NCI-H2107 treated with DMSO at 0.1 percent for 48 hours (cell line): Measurements from ENCODE around the gene RAB26.
"Not testable (repeated sequence)": the region's sequence is repeated elsewhere in the genome, so short reads cannot be mapped to it uniquely, and the experiment has no call there.

ENCODE experiments used
- DNase-seq: peaks from one replicate; lab custom pipeline; 2025; ENCODE audit not compliant: unreplicated experiment; lab: John Stamatoyannopoulos, UW

The RAB26 gene

GRCh38 chr16:2195322-2196161 lies 47.1 kb downstream of the RAB26 start:
- no peak for DNase-seq

GRCh38 chr16:2196162-2196980 lies 47.9 kb downstream of the RAB26 start, which contains the start of gene CASKIN1:
TSS of gene CASKIN1 (minus strand) at chr16:2196605. CDS start at chr16:2196432, 173 bp downstream.
- DNase-seq: no peak

GRCh38 chr16:2196981-2197511 lies 48.6 kb downstream of the RAB26 start:
- DNase-seq: no peak

DNA sequence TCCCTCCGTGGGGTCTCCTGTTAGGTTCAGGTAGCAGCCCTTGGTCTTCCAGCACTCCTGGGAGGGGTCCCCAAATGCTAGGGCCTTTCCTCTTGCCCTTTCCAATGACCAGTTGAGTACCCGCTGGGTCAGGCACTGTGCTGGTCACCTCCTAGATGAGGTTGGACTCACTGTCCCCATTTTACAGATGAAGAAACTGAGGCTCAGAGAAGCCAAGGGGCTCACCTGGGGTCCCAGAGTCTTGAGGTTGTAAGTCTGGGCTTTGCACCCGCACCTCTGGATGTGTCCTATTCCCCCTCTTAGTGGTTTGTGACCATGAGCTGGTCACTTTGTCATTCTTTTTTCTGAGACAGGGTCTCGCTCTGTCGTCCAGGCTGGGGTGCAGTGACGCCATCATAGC lies 49.3 kb downstream of the RAB26 start:
- no peak for DNase-seq

- no peak for DNase-seq
Observed at GRCh38 chr16:2198283-2198682, 49.9 kb downstream of the RAB26 start.

- no peak for DNase-seq
Observed at GRCh38 chr16:2199095-2199494, 50.7 kb downstream of the RAB26 start.

DNA sequence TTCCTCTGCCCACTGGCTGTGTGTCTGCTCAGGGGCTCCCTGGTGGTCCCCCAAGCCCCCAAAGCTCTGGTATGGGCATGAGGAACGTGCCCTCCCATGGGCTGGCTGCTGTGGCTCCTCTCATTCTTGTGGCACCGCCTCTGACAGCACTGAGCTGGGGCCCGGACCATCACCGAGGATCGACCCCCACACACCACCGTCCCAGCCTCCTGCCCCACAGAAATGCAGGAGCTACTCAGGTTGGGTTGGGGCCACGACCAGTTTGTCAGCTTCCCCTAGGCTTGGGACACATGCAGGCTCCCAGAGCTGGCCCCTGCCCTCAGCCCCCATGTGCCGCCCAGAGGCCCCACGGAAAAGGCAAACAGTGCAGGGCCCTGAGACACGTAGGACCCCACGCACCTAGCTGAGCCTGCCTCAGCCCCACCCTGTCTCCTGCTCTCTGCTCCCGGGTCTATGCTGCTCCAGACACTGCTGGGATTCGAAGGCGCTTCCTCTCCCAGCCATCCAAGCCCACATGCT lies 51.3 kb downstream of the RAB26 start:
- DNase-seq: no peak

DNA sequence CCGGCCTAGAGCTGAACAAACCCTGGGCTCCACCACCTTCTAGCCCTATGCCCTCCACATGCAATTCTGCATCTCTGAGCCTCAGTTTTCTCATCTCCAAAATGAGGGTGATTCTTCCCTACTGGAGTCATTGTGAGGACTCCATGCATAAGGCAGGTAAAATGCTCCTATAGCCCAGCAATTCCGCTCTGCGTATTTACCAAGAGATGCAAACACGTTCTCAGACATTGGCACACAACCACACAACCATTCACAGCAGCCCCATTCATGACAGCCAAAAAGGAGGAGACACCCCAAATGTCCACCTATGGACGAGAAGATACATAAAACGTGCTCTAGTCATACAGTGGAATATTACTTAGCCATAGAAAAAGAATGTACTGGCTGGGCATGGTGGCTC lies 51.9 kb downstream of the RAB26 start:
- no peak for DNase-seq

GRCh38 chr16:2203119-2203688 lies 54.8 kb downstream of the RAB26 start:
- not testable (repeated sequence) for DNase-seq
